GM21390 (cell line): ENCODE data around the gene CRADD.

Experiments used
- ATAC-seq: cut with Tn5 transposase; IDR thresholded peaks from one replicate; pipeline ENCODE4 v1.9.1; 2021; ENCODE audit not compliant: unreplicated experiment

CRADD gene

GRCh38 chr12:93804392-93805179 is 127.4 kb downstream of the CRADD start:
- no peak for ATAC-seq

GRCh38 chr12:93805736-93806141 is 128.6 kb downstream of the CRADD start:
- no peak for ATAC-seq

GRCh38 chr12:93807354-93807753 is 130.2 kb downstream of the CRADD start:
- no peak for ATAC-seq

GRCh38 chr12:93808169-93808899 is 131.2 kb downstream of the CRADD start:
- no peak for ATAC-seq

GRCh38 chr12:93812626-93813025 is 135.5 kb downstream of the CRADD start:
- ATAC-seq: no peak

- no peak for ATAC-seq
Observed at GRCh38 chr12:93813186-93813585, 136.0 kb downstream of the CRADD start.

- ATAC-seq: no peak
Observed at GRCh38 chr12:93813972-93814821, 137.0 kb downstream of the CRADD start.

GRCh38 chr12:93818488-93819049 is 141.4 kb downstream of the CRADD start:
- no peak for ATAC-seq

GRCh38 chr12:93819050-93819491 is 141.9 kb downstream of the CRADD start:
- no peak for ATAC-seq

- no peak for ATAC-seq
Observed at GRCh38 chr12:93823616-93824391, 146.6 kb downstream of the CRADD start.

- ATAC-seq: no peak
Observed at GRCh38 chr12:93824514-93825500, 147.6 kb downstream of the CRADD start.

GRCh38 chr12:93825501-93825888 is 148.3 kb downstream of the CRADD start:
- no peak for ATAC-seq

- no peak for ATAC-seq
Observed at GRCh38 chr12:93825931-93826555, 148.9 kb downstream of the CRADD start.

- ATAC-seq: no peak
Observed at GRCh38 chr12:93827179-93827578, 150.0 kb downstream of the CRADD start.

GRCh38 chr12:93827669-93828068 is 150.5 kb downstream of the CRADD start:
- ATAC-seq: no peak

GRCh38 chr12:93829016-93829415 is 151.8 kb downstream of the CRADD start:
- no peak for ATAC-seq

- no peak for ATAC-seq
Observed at GRCh38 chr12:93831374-93831773, 154.2 kb downstream of the CRADD start.

- ATAC-seq: no peak
Observed at GRCh38 chr12:93832131-93832530, 155.0 kb downstream of the CRADD start.

- ATAC-seq: no peak
Observed at GRCh38 chr12:93833946-93834345, 156.8 kb downstream of the CRADD start.
